UCSD-AML1 (cell line): ENCODE data around the gene TBX10.
"Not testable (repeated sequence)": the region's sequence is repeated elsewhere in the genome, so short reads cannot be mapped to it uniquely, and the experiment has no call there.

ENCODE experiments used
- DNase-seq: peaks from one replicate; lab custom pipeline; 2025; ENCODE audit not compliant: unreplicated experiment; lab: John Stamatoyannopoulos, UW

Gene TBX10

GRCh38 chr11:67604815-67605214, 34.7 kb downstream of the TBX10 start:
- no peak for DNase-seq

- not testable (repeated sequence) for DNase-seq
Observed at GRCh38 chr11:67604119-67604518, 35.4 kb downstream of the TBX10 start.

- no peak for DNase-seq
Observed at GRCh38 chr11:67601098-67601497, 38.5 kb downstream of the TBX10 start.

GRCh38 chr11:67600324-67601029, 39.1 kb downstream of the TBX10 start:
- peak; percentile 57 for DNase-seq

GRCh38 chr11:67599149-67599548, 40.4 kb downstream of the TBX10 start:
- DNase-seq: no peak

GRCh38 chr11:67597963-67598362, 41.6 kb downstream of the TBX10 start:
- not testable (repeated sequence) for DNase-seq

GRCh38 chr11:67597458-67597857, 42.1 kb downstream of the TBX10 start:
- not testable (repeated sequence) for DNase-seq

- no peak for DNase-seq
Observed at GRCh38 chr11:67596753-67597300, 42.7 kb downstream of the TBX10 start.

DNA sequence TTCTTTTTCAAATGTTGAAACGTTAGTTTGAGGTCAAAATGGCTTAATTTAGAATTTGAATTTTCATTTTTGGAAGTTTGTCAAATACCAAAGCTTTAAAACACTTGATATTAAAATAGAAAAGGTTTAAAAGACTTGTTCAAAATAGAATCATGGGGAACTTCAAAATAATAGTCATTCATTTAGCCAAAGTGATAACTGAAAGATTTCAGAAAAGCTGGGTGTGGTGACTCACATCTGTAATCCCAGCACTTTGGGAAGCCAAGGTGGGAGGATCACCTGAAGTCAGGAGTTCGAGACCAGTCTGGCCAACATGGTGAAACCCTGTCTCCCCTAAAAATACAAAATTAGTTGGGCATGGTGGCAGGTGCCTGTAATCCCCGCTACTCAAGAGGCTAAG, 45.1 kb downstream of the TBX10 start:
- DNase-seq: no peak

GRCh38 chr11:67593565-67593905, 46.0 kb downstream of the TBX10 start:
- DNase-seq: no peak

DNA sequence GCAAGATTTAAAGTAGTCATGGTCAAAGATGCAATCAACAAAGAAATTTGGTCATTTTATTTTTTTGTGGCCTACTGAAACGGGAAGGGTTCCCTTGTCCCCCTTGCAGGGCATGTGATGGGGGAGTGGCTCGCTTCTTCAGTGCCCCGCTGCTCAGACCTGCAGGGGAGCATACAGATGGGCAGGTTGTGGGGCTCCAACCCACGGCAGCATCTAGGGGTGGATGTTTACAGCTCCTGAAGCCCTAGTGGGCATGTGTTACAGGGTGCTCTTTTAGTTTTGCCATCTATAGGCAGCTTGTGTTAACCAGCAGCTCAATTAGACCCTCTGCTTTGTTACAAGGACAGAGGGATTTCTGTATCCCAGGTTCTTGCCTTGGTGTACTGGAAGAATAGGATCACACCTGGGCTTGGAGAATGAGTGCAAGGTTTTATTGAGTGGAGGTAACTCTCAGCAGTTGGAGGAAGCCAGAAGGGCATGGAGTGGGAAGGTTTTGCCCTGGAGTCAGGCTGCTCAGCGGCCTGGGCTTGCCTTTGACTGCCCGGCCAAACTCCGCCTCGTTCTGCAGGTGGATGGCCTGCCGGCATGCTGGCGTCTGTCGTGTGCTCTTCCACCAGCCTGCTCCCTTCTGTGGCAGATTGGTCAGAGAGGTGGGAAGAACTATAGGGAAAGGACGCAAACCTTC, 46.5 kb downstream of the TBX10 start:
- no peak for DNase-seq

- DNase-seq: not testable (repeated sequence)
Observed at GRCh38 chr11:67588899-67589415, 50.6 kb downstream of the TBX10 start.

DNA sequence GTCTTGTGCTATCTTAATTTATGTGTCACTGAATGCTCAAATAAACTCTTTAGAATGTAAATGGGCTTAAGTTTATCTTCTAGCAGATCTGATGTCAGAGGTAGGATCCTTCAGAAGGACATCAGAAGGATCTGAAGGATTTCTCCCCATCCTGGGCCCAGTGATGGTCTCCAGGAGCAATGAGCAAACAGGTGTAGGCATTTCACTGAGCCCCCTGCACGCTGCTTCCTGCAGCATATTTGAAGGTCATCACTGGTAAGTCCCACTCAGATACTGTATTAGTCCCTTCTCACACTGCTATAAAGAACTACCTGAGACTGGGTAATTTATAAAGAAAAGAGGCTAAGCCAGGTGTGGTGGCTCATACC, 51.4 kb downstream of the TBX10 start:
- no peak for DNase-seq

- no peak for DNase-seq
Observed at GRCh38 chr11:67586568-67587250, 52.9 kb downstream of the TBX10 start.

- no peak for DNase-seq
Observed at GRCh38 chr11:67585911-67586310, 53.7 kb downstream of the TBX10 start.

GRCh38 chr11:67584881-67585873, 54.4 kb downstream of the TBX10 start:
- DNase-seq: no peak

- DNase-seq: peak; percentile 37
Observed at GRCh38 chr11:67584205-67584880, 55.2 kb downstream of the TBX10 start.

- DNase-seq: peak; percentile 78
Observed at GRCh38 chr11:67583247-67584204, 56.0 kb downstream of the TBX10 start, which contains the start of gene GSTP1. Gene GSTP1 (plus strand): TSS chr11:67583812. CDS start chr11:67583844, 32 bp downstream.

DNA sequence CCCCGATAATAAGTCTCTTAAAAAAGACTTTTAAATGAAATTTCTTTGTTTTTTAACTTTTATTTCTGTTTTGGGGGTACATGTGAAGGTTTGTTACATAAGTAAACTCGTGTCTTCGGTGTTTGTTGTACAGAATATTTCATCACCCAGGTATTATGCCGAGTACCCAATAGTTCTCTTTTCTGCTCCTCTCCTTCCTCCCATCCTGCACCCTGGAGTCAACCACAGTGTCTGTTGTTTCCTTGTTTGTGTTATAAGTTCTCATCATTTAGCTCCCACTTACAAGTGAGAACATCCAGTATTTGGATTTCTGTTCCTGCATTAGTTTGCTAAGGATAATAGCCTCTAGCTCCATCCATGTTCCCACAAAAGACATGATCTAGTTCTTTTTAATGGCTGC, 57.6 kb downstream of the TBX10 start:
- no peak for DNase-seq
